K562 (cell line): ENCODE results near the gene SERPIND1. TPM values are rescaled to one million over a fixed set of nuclear protein-coding genes. Genes with fewer than 3 reads are reported as not detected.
A peak's percentile ranks its signal among the peaks of the same experiment; 100 is the strongest.

Experiments used
- FOSL1 ChIP-seq: fragments of 200-800 bp; sonication (Bioruptor generic); conservative IDR thresholded peaks from 2 replicates; pipeline ENCODE4 v1.6.1; 2016; ENCODE audit warnings: missing genetic modification characterization, missing compliant biosample characterization
- FOXM1 ChIP-seq, 2 experiments: fragments of 450-650 bp in 1 of 2; sonication (generic) in 1 of 2; formaldehyde crosslinking in 1 of 2; IDR thresholded peaks; 2 replicates each; pipeline versions ENCODE4 v1.6.1 to v1.9.0; 2017 to 2022; ENCODE audit warnings: low read depth in 2 of 2, mild to moderate bottlenecking in 2 of 2, missing genetic modification reagents in 1 of 2, moderate library complexity in 1 of 2
- FOXP1 ChIP-seq: sonication (generic); formaldehyde crosslinking; IDR thresholded peaks from 2 replicates; pipeline ENCODE4 v1.8.0; 2022; ENCODE audit warnings: mild to moderate bottlenecking, missing genetic modification reagents
- IRF2 ChIP-seq: sonication (generic); formaldehyde crosslinking; IDR thresholded peaks from 2 replicates; pipeline ENCODE4 v1.8.1; 2022; ENCODE audit warnings: mild to moderate bottlenecking, missing genetic modification reagents
- NCOA1 ChIP-seq: fragments of 450-650 bp; IDR thresholded peaks from 2 replicates; pipeline ENCODE4 v1.6.1; 2016; ENCODE audit warnings: low read depth
- PPARD ChIP-seq: fragments of 250-450 bp; sonication (Bioruptor Pico); IDR thresholded peaks from 2 replicates; pipeline ENCODE4 v1.8.0; 2022; ENCODE audit warnings: inconsistent platforms, mild to moderate bottlenecking, moderate library complexity
- SAFB2 ChIP-seq: fragments of 200-400 bp; formaldehyde crosslinking; IDR thresholded peaks from 2 replicates; pipeline ENCODE4 v1.6.1; 2018; ENCODE audit warnings: borderline replicate concordance, low read length, low read depth, moderate library complexity; ENCODE audit not compliant: severe bottlenecking
- ZFP1 ChIP-seq: fragments of 450-650 bp; formaldehyde crosslinking; IDR thresholded peaks from 2 replicates; pipeline ENCODE4 v1.4.0; 2020; ENCODE audit warnings: mild to moderate bottlenecking, mixed read lengths
- ZKSCAN3 ChIP-seq: fragments of 250-450 bp; sonication (Bioruptor Pico); IDR thresholded peaks from 2 replicates; pipeline ENCODE4 v1.4.0; 2020
- ZNF217 ChIP-seq: sonication (generic); formaldehyde crosslinking; IDR thresholded peaks from 2 replicates; pipeline ENCODE4 v1.8.0; 2022; ENCODE audit warnings: mild to moderate bottlenecking, missing genetic modification reagents
- ZNF408 ChIP-seq: fragments of 250-450 bp; sonication (Bioruptor Pico); IDR thresholded peaks from 2 replicates; pipeline ENCODE4 v1.4.0; 2020; ENCODE audit warnings: low read depth, mild to moderate bottlenecking, moderate library complexity
- ZNF707 ChIP-seq: fragments of 250-450 bp; sonication (Bioruptor Pico); conservative IDR thresholded peaks from 2 replicates; pipeline ENCODE4 v1.8.0; 2022; ENCODE audit warnings: inconsistent platforms, mild to moderate bottlenecking, moderate library complexity
- ZNF75A ChIP-seq: fragments of 450-650 bp; formaldehyde crosslinking; IDR thresholded peaks from 2 replicates; pipeline ENCODE4 v1.4.0; 2020; ENCODE audit warnings: mild to moderate bottlenecking
- ZSCAN32 ChIP-seq: fragments of 450-650 bp; formaldehyde crosslinking; IDR thresholded peaks from 2 replicates; pipeline ENCODE4 v1.4.0; 2020; ENCODE audit warnings: mild to moderate bottlenecking, moderate library complexity
- polyA plus RNA-seq, 8 experiments: library from polyadenylated mRNA; depleted of rRNA in 4 of 8; stranded (reverse) in 5 of 8; unstranded in 3 of 8; fragments of >200 nt; fragmentation: Nextera tagmentation in 2 of 8; fragmentation: Illumina TruSeq in 1 of 8; extraction: Ambion mirVana in 2 of 8; extraction: Trizol in 1 of 8; gene quantifications; 2 replicates each; pipeline versions ENCODE4 v1.2.1 to v1.2.3, GENCODE V29; 2011 to 2014; ENCODE audit warnings: inconsistent platforms in 1 of 8, missing spikeins in 1 of 8
- total RNA-seq, 7 experiments: library from RNA; depleted of rRNA in 6 of 7; stranded (reverse); fragments of >200 nt in 6 of 7; fragmentation: Illumina TruSeq in 2 of 7; extraction: Trizol in 2 of 7; gene quantifications; 2 replicates each; pipeline versions ENCODE4 v1.2.1 to v1.2.3, GENCODE V29; 2011 to 2021; ENCODE audit warnings: low replicate concordance in 1 of 7
- TF ChIP-seq, protein P1 (sequence below): fragments of 200-600 bp; sonication (generic); IDR thresholded peaks from one replicate; pipeline ENCODE4 v1.6.1; 2012; ENCODE audit warnings: mild to moderate bottlenecking, low read depth, low read length, inconsistent platforms
- TF ChIP-seq, protein P2 (sequence below): fragments of 250-450 bp; sonication (Bioruptor Pico); IDR thresholded peaks from 2 replicates; pipeline ENCODE4 v1.4.0; 2020; ENCODE audit warnings: borderline replicate concordance

Gene SERPIND1
- total and polyA plus RNA-seq, 9 of the 15 experiments (the other 6 are each of a cell fraction or from before 2014, with no cell fraction given): 0.04 to 0.11 (median 0.09) TPM; not detected in 6

DNA sequence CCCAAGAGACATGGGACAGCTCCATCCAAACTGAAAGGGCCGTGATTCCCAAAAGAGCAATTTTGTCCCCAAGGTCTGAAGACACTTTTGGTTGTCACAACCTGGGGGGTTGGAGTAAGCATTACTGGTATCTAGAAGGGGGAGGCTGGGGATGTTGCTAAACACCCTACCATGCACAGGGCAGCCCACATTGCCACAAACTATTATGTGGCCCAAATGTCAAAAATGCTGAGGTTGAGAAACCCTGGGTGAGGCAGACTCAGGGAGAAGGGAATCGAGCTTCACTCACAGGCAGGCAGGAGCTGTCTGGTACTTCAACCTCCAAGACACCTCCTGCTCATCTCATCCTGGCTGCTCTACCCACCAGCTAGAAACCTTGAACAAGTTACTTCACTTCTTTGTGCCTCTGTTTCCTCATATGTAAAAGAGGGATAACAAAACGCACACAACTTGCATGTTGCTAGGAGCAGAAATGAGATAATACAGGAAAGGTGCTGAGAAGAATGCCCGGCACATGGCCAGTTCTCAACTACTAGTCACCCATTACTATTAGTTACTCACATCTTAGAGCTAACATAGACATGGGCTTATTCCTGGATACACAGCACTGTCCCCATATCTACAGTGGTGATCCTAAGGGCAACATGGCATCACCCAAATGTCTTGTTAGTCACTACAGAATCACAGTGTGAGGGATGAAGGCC is 8.8 kb downstream of the SERPIND1 start (continued):
- TF ChIP-seq, protein P1, sequence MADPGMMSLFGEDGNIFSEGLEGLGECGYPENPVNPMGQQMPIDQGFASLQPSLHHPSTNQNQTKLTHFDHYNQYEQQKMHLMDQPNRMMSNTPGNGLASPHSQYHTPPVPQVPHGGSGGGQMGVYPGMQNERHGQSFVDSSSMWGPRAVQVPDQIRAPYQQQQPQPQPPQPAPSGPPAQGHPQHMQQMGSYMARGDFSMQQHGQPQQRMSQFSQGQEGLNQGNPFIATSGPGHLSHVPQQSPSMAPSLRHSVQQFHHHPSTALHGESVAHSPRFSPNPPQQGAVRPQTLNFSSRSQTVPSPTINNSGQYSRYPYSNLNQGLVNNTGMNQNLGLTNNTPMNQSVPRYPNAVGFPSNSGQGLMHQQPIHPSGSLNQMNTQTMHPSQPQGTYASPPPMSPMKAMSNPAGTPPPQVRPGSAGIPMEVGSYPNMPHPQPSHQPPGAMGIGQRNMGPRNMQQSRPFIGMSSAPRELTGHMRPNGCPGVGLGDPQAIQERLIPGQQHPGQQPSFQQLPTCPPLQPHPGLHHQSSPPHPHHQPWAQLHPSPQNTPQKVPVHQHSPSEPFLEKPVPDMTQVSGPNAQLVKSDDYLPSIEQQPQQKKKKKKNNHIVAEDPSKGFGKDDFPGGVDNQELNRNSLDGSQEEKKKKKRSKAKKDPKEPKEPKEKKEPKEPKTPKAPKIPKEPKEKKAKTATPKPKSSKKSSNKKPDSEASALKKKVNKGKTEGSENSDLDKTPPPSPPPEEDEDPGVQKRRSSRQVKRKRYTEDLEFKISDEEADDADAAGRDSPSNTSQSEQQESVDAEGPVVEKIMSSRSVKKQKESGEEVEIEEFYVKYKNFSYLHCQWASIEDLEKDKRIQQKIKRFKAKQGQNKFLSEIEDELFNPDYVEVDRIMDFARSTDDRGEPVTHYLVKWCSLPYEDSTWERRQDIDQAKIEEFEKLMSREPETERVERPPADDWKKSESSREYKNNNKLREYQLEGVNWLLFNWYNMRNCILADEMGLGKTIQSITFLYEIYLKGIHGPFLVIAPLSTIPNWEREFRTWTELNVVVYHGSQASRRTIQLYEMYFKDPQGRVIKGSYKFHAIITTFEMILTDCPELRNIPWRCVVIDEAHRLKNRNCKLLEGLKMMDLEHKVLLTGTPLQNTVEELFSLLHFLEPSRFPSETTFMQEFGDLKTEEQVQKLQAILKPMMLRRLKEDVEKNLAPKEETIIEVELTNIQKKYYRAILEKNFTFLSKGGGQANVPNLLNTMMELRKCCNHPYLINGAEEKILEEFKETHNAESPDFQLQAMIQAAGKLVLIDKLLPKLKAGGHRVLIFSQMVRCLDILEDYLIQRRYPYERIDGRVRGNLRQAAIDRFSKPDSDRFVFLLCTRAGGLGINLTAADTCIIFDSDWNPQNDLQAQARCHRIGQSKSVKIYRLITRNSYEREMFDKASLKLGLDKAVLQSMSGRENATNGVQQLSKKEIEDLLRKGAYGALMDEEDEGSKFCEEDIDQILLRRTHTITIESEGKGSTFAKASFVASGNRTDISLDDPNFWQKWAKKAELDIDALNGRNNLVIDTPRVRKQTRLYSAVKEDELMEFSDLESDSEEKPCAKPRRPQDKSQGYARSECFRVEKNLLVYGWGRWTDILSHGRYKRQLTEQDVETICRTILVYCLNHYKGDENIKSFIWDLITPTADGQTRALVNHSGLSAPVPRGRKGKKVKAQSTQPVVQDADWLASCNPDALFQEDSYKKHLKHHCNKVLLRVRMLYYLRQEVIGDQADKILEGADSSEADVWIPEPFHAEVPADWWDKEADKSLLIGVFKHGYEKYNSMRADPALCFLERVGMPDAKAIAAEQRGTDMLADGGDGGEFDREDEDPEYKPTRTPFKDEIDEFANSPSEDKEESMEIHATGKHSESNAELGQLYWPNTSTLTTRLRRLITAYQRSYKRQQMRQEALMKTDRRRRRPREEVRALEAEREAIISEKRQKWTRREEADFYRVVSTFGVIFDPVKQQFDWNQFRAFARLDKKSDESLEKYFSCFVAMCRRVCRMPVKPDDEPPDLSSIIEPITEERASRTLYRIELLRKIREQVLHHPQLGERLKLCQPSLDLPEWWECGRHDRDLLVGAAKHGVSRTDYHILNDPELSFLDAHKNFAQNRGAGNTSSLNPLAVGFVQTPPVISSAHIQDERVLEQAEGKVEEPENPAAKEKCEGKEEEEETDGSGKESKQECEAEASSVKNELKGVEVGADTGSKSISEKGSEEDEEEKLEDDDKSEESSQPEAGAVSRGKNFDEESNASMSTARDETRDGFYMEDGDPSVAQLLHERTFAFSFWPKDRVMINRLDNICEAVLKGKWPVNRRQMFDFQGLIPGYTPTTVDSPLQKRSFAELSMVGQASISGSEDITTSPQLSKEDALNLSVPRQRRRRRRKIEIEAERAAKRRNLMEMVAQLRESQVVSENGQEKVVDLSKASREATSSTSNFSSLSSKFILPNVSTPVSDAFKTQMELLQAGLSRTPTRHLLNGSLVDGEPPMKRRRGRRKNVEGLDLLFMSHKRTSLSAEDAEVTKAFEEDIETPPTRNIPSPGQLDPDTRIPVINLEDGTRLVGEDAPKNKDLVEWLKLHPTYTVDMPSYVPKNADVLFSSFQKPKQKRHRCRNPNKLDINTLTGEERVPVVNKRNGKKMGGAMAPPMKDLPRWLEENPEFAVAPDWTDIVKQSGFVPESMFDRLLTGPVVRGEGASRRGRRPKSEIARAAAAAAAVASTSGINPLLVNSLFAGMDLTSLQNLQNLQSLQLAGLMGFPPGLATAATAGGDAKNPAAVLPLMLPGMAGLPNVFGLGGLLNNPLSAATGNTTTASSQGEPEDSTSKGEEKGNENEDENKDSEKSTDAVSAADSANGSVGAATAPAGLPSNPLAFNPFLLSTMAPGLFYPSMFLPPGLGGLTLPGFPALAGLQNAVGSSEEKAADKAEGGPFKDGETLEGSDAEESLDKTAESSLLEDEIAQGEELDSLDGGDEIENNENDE: no peak
- TF ChIP-seq FOXM1 (IDR thresholded peaks at IDR 0.05; ENCODE audit: low read depth): no peak
- TF ChIP-seq FOXM1 (CRISPR knock-in tag; IDR thresholded peaks at IDR 0.05; ENCODE audit: low read depth): no peak
- TF ChIP-seq ZNF707: no peak; the same call in 1 of the 2 replicates
- no peak for TF ChIP-seq NCOA1
- no peak for TF ChIP-seq PPARD
- TF ChIP-seq, protein P2, sequence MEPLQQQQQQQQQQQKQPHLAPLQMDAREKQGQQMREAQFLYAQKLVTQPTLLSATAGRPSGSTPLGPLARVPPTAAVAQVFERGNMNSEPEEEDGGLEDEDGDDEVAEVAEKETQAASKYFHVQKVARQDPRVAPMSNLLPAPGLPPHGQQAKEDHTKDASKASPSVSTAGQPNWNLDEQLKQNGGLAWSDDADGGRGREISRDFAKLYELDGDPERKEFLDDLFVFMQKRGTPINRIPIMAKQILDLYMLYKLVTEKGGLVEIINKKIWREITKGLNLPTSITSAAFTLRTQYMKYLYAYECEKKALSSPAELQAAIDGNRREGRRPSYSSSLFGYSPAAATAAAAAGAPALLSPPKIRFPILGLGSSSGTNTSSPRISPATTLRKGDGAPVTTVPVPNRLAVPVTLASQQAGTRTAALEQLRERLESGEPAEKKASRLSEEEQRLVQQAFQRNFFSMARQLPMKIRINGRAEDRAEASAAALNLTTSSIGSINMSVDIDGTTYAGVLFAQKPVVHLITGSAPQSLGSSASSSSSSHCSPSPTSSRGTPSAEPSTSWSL: no peak
- TF ChIP-seq ZFP1 (CRISPR knock-in tag): no peak; the same call in 1 of the 2 replicates
- TF ChIP-seq ZSCAN32: no peak
- no peak for TF ChIP-seq IRF2 (CRISPR knock-in tag)
- no peak for TF ChIP-seq ZNF217 (CRISPR knock-in tag)
- TF ChIP-seq ZKSCAN3 (CRISPR knock-in tag): no peak
- TF ChIP-seq SAFB2: no peak
- no peak for TF ChIP-seq FOXP1 (CRISPR knock-in tag)
- TF ChIP-seq ZNF75A (CRISPR knock-in tag): no peak
- TF ChIP-seq FOSL1 (tag): no peak
- TF ChIP-seq ZNF408 (CRISPR knock-in tag): peak; percentile 83; the same call in 1 of the 2 replicates
